GM12878 (cell line): ENCODE results near the gene ASIC3. TPM values are rescaled to one million over a fixed set of nuclear protein-coding genes. Genes with fewer than 3 reads are reported as not detected.

Experiments used
- ATF7 ChIP-seq: fragments of 450-650 bp; IDR thresholded peaks from 2 replicates; pipeline ENCODE4 v1.6.1; 2016; ENCODE audit warnings: low read depth, mild to moderate bottlenecking
- BHLHE40 ChIP-seq, 2 experiments: fragments of 450-650 bp in 1 of 2; IDR thresholded peaks; 2 replicates each; pipeline ENCODE4 v1.6.1; 2011 to 2017; ENCODE audit warnings: low read depth in 2 of 2, borderline replicate concordance in 1 of 2, improper control_type of control experiment in 1 of 2, low read length in 1 of 2, mild to moderate bottlenecking in 1 of 2
- CHD2 ChIP-seq: IDR thresholded peaks from 2 replicates; pipeline ENCODE4 v1.6.1; 2011; ENCODE audit warnings: low read depth, low read length, improper control_type of control experiment, borderline replicate concordance
- CREM ChIP-seq: IDR thresholded peaks from 2 replicates; pipeline ENCODE4 v1.6.1; 2014; ENCODE audit warnings: antibody characterized with exemption, low read depth
- IKZF2 ChIP-seq, 2 experiments: fragments of 450-650 bp; IDR thresholded peaks; 2 replicates each; pipeline ENCODE4 v1.6.1; 2017; ENCODE audit warnings: mild to moderate bottlenecking in 2 of 2, moderate library complexity in 2 of 2
- MYC ChIP-seq: IDR thresholded peaks from 2 replicates; pipeline ENCODE4 v1.6.1; 2011; ENCODE audit warnings: mild to moderate bottlenecking, low read length, moderate library complexity, inconsistent platforms; ENCODE audit not compliant: insufficient read depth, insufficient replicate concordance, insufficient read length, severe bottlenecking
- NRF1 ChIP-seq: conservative IDR thresholded peaks from 2 replicates; pipeline ENCODE4 v1.6.1; 2011; ENCODE audit warnings: mild to moderate bottlenecking, low read depth, low read length, improper control_type of control experiment
- PAX5 ChIP-seq: IDR thresholded peaks from 2 replicates; pipeline ENCODE4 v1.6.1; 2011; ENCODE audit warnings: low read depth, low read length, borderline replicate concordance
- RFX5 ChIP-seq: IDR thresholded peaks from 2 replicates; pipeline ENCODE4 v1.6.1; 2011; ENCODE audit warnings: low read depth, low read length, improper control_type of control experiment
- SMARCA5 ChIP-seq: fragments of 450-650 bp; IDR thresholded peaks from 2 replicates; pipeline ENCODE4 v1.6.1; 2017; ENCODE audit warnings: mild to moderate bottlenecking
- STAT3 ChIP-seq: IDR thresholded peaks from 2 replicates; pipeline ENCODE4 v1.6.1; 2011; ENCODE audit warnings: low read depth, low read length, improper control_type of control experiment
- ZNF24 ChIP-seq: fragments of 450-650 bp; IDR thresholded peaks from 2 replicates; pipeline ENCODE4 v1.6.1; 2017; ENCODE audit warnings: antibody characterized with exemption, mild to moderate bottlenecking
- polyA plus RNA-seq, 11 experiments: library from polyadenylated mRNA; depleted of rRNA in 4 of 11; unstranded in 6 of 11; stranded (reverse) in 5 of 11; fragments of >200 nt; fragmentation: Nextera tagmentation in 4 of 11; fragmentation: Illumina TruSeq in 1 of 11; extraction: Ambion mirVana in 4 of 11; extraction: Trizol in 1 of 11; gene quantifications; 1 replicate in 1 of 11; 2 replicates in 10 of 11; pipeline versions ENCODE4 v1.2.1 to v1.2.3, GENCODE V29; 2011 to 2016; ENCODE audit warnings: inconsistent platforms in 2 of 11, missing spikeins in 2 of 11, low read depth in 1 of 11
- total RNA-seq, 4 experiments: library from RNA; depleted of rRNA in 3 of 4; stranded (reverse); fragments of >200 nt in 3 of 4; fragmentation: Illumina TruSeq in 1 of 4; extraction: Trizol in 1 of 4; gene quantifications; 2 replicates each; pipeline versions ENCODE4 v1.2.1 to v1.2.3, GENCODE V29; 2013 to 2021
- TF ChIP-seq, protein P1 (sequence below): fragments of 450-650 bp; IDR thresholded peaks from 2 replicates; pipeline ENCODE4 v1.6.1; 2017; ENCODE audit warnings: low read depth, mild to moderate bottlenecking, moderate library complexity
- TF ChIP-seq, protein P2 (sequence below): IDR thresholded peaks from 2 replicates; pipeline ENCODE4 v1.6.1; 2011; ENCODE audit warnings: mild to moderate bottlenecking, low read depth, low read length, moderate library complexity; ENCODE audit not compliant: insufficient replicate concordance
- TF ChIP-seq, protein P3 (sequence below): fragments of 450-650 bp; IDR thresholded peaks from 2 replicates; pipeline ENCODE4 v1.6.1; 2017; ENCODE audit warnings: mild to moderate bottlenecking, moderate library complexity
- TF ChIP-seq, protein P4 (sequence below): IDR thresholded peaks from 2 replicates; pipeline ENCODE4 v1.6.1; 2011; ENCODE audit warnings: low read depth, mild to moderate bottlenecking, low read length, moderate library complexity, borderline replicate concordance; ENCODE audit errors: extremely low read depth
- TF ChIP-seq, protein P5 (sequence below): IDR thresholded peaks from 2 replicates; pipeline ENCODE4 v1.6.1; 2011; ENCODE audit warnings: low read depth, low read length, improper control_type of control experiment, borderline replicate concordance
- TF ChIP-seq, protein P6 (sequence below): fragments of 450-650 bp; conservative IDR thresholded peaks from 2 replicates; pipeline ENCODE4 v1.6.1; 2017; ENCODE audit warnings: mild to moderate bottlenecking, moderate library complexity

Gene ASIC3
- total and polyA plus RNA-seq, 10 of the 15 experiments (the other 5 are each of a cell fraction or from before 2014, with no cell fraction given), result 0.07 to 1.0 (median 0.44) TPM; not detected in 4

DNA sequence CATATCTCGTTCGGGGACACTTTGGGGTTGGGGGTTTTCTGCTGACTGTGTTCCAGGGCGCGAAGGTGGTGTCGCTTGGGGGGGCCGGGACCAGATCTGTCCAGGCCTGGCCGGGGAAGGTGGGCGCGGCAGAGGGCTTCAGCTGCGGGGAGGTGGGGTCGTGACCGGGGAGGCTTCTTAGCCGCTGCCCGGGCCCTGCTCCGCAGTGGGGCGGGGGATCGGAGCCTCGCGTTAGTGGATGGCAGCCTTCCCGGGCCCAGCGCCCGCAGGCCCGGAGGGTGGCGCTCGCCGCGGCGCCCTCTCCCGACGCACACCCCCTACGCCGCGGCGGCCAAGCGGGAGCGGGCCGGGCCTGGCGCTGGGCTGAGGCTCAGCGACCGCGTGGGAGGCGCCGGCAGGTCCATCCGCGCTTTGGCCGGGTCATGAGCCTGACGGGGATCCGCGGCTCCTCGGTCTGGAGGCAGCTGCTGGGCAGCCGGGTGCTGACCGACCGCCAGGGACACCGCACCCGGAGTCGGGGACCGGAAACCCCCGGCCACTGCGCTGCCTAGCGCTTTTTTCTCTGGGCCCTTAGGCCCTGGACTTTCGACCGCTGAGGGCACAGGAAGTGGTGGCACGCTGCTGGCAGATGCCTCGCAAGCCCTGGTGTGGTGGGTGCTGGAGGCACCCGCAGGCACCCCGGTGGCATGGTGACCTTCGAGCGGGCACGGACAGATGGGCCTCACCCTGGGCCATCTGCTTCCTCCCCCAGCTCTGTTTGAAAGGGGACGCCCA lies 39.1 kb downstream of the ASIC3 start (continued):
- TF ChIP-seq, protein P1, sequence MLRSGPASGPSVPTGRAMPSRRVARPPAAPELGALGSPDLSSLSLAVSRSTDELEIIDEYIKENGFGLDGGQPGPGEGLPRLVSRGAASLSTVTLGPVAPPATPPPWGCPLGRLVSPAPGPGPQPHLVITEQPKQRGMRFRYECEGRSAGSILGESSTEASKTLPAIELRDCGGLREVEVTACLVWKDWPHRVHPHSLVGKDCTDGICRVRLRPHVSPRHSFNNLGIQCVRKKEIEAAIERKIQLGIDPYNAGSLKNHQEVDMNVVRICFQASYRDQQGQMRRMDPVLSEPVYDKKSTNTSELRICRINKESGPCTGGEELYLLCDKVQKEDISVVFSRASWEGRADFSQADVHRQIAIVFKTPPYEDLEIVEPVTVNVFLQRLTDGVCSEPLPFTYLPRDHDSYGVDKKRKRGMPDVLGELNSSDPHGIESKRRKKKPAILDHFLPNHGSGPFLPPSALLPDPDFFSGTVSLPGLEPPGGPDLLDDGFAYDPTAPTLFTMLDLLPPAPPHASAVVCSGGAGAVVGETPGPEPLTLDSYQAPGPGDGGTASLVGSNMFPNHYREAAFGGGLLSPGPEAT, result peak; percentile 45; the same call in 1 of the 2 replicates
- no peak for TF ChIP-seq RFX5
- peak; percentile 79 for TF ChIP-seq SMARCA5
- TF ChIP-seq NRF1, result no peak
- no peak for TF ChIP-seq STAT3
- TF ChIP-seq, protein P2, sequence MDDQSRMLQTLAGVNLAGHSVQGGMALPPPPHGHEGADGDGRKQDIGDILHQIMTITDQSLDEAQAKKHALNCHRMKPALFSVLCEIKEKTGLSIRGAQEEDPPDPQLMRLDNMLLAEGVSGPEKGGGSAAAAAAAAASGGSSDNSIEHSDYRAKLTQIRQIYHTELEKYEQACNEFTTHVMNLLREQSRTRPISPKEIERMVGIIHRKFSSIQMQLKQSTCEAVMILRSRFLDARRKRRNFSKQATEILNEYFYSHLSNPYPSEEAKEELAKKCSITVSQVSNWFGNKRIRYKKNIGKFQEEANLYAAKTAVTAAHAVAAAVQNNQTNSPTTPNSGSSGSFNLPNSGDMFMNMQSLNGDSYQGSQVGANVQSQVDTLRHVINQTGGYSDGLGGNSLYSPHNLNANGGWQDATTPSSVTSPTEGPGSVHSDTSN, result peak; percentile 1
- TF ChIP-seq, protein P3, sequence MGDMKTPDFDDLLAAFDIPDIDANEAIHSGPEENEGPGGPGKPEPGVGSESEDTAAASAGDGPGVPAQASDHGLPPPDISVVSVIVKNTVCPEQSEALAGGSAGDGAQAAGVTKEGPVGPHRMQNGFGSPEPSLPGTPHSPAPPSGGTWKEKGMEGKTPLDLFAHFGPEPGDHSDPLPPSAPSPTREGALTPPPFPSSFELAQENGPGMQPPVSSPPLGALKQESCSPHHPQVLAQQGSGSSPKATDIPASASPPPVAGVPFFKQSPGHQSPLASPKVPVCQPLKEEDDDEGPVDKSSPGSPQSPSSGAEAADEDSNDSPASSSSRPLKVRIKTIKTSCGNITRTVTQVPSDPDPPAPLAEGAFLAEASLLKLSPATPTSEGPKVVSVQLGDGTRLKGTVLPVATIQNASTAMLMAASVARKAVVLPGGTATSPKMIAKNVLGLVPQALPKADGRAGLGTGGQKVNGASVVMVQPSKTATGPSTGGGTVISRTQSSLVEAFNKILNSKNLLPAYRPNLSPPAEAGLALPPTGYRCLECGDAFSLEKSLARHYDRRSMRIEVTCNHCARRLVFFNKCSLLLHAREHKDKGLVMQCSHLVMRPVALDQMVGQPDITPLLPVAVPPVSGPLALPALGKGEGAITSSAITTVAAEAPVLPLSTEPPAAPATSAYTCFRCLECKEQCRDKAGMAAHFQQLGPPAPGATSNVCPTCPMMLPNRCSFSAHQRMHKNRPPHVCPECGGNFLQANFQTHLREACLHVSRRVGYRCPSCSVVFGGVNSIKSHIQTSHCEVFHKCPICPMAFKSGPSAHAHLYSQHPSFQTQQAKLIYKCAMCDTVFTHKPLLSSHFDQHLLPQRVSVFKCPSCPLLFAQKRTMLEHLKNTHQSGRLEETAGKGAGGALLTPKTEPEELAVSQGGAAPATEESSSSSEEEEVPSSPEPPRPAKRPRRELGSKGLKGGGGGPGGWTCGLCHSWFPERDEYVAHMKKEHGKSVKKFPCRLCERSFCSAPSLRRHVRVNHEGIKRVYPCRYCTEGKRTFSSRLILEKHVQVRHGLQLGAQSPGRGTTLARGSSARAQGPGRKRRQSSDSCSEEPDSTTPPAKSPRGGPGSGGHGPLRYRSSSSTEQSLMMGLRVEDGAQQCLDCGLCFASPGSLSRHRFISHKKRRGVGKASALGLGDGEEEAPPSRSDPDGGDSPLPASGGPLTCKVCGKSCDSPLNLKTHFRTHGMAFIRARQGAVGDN, result 0 out of 2 replicates have a peak, but pooled peaks have one; percentile 33
- TF ChIP-seq, protein P4, sequence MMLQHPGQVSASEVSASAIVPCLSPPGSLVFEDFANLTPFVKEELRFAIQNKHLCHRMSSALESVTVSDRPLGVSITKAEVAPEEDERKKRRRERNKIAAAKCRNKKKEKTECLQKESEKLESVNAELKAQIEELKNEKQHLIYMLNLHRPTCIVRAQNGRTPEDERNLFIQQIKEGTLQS, result no peak
- TF ChIP-seq, protein P5, sequence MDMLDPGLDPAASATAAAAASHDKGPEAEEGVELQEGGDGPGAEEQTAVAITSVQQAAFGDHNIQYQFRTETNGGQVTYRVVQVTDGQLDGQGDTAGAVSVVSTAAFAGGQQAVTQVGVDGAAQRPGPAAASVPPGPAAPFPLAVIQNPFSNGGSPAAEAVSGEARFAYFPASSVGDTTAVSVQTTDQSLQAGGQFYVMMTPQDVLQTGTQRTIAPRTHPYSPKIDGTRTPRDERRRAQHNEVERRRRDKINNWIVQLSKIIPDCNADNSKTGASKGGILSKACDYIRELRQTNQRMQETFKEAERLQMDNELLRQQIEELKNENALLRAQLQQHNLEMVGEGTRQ, result no peak
- peak; percentile 61 for TF ChIP-seq MYC
- peak; percentile 28; the same call in 1 of the 2 replicates for TF ChIP-seq PAX5
- TF ChIP-seq CHD2, result no peak
- peak in 1 of 2 experiments; percentile 27; a peak in 1 of 4 replicates for TF ChIP-seq IKZF2 (IDR thresholded peaks at IDR 0.05)
- peak; percentile 33; the same call in 1 of the 2 replicates for TF ChIP-seq ZNF24
- peak; percentile 37; the same call in 1 of the 2 replicates for TF ChIP-seq CREM
- TF ChIP-seq, protein P6, sequence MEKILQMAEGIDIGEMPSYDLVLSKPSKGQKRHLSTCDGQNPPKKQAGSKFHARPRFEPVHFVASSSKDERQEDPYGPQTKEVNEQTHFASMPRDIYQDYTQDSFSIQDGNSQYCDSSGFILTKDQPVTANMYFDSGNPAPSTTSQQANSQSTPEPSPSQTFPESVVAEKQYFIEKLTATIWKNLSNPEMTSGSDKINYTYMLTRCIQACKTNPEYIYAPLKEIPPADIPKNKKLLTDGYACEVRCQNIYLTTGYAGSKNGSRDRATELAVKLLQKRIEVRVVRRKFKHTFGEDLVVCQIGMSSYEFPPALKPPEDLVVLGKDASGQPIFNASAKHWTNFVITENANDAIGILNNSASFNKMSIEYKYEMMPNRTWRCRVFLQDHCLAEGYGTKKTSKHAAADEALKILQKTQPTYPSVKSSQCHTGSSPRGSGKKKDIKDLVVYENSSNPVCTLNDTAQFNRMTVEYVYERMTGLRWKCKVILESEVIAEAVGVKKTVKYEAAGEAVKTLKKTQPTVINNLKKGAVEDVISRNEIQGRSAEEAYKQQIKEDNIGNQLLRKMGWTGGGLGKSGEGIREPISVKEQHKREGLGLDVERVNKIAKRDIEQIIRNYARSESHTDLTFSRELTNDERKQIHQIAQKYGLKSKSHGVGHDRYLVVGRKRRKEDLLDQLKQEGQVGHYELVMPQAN, result peak; percentile 75; the same call in 1 of the 2 replicates
- no peak for TF ChIP-seq ATF7
- peak in 1 of 2 experiments; percentile 69; a peak in 2 of 4 replicates for TF ChIP-seq BHLHE40 (IDR thresholded peaks at IDR 0.05; ENCODE audit: borderline replicate concordance in 1 of 2, low read depth in 2 of 2, low read length in 1 of 2)
